ENCODE data around the gene NMNAT2. TPM values are rescaled to one million over a fixed set of nuclear protein-coding genes. Genes with fewer than 3 reads are reported as not detected.

Gene NMNAT2
- total RNA-seq (0.28 TPM), polyA plus RNA-seq (0.23 TPM)
- long read RNA-seq, donor 1, result 0 reads
- long read RNA-seq, donor 2, result 0 reads
- long read RNA-seq, donor 3, result 0 reads
- long read RNA-seq, donor 4, result 0 reads
- long read RNA-seq, donor 5, result 0 reads
- long read RNA-seq, donor 6, result 0 reads
- long read RNA-seq, donor 7, result 0 reads
- long read RNA-seq, donor 8, result 0 reads
- long read RNA-seq, donor 9, result 0 reads
- long read RNA-seq, donor 10, result 0 reads

DNA sequence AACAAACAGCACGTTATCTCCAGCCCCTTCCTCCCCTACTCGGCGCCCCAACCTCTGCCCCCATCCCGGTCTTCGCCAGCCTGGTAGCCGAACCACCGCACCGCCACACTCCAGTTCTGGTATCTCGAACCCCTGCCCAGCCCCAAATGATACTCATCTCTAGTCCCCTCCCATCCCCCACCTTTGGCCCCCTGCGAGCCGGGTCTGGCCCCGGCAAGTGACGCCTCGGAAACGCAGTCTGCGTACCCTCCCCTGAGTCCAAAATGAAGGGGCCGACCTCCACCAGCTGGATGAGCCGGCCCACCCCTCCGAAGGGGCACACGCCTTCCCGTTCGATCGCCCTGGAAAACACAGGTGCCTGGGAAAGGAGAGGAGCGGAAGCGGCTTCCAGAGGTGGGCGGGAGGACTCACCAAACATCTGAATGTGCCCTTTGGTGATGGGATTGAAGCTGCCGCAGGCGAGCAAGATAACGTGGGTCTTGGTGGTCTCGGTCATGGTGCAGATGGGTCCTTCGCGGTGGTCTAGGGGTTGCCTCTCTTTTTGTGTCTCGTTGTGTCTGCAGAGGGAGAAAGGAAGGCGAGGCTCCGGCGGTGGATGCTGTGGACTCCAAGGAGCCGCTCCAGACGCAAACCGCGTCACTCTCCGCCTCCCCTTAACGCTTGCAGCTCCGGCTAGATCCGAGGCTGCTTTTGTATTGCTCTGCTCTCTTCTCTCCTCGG, at the start of gene NMNAT2:
NMNAT2 (minus strand) TSS at position 609 of the 720 bp plus-strand sequence; CDS start at position 496, 113 bp downstream.
- H3K4me3 ChIP-seq (ENCODE audit: low read length in 2 of 2), result no peak within 1 kb of the TSS

DNA sequence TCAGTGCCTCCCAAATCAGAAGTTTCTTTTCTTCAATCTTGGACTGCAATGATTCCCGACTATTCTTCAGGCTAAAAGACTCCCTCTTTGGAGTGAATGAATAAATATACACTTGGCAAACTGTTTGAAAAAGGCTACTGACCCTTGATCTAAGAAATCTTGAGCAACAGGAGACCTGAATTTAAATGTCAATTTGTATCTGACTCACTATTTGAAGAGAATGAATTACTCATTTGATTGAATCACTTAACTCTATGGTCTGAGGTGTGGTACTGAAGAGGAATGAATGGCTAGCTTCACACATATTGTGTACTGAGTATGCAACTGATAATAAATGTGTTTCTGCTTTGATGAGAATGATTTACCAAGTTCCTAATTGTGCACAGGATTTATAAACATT, 49.5 kb upstream of the NMNAT2 start:
- no peak for DNase-seq (ENCODE audit: low read depth in 6 of 9, low spot score in 9 of 9)
- H3K4me3 ChIP-seq (ENCODE audit: low read length in 2 of 2), result no peak overlapping the region
- H3K36me3 ChIP-seq (ENCODE audit: control insufficient read depth in 2 of 2, insufficient read depth in 2 of 2, low read length in 1 of 2), result no peaks in the 10 kb centered on the region
- H3K27ac ChIP-seq (ENCODE audit: low read depth in 1 of 2, low read length in 1 of 2), result no peak overlapping the region
- H3K4me1 ChIP-seq (ENCODE audit: control insufficient read depth in 2 of 2, insufficient read depth in 2 of 2, low read length in 2 of 2), result peaks cover 0 to 6% of the 10 kb centered on the region in 2 donors
- 99% methylated on average over 1 of the region's 1 CpG for WGBS
- peaks cover 0 to 4% of the 10 kb centered on the region in 2 donors for H3K9me3 ChIP-seq (ENCODE audit: control insufficient read depth in 2 of 2, insufficient read depth in 1 of 2, low read length in 1 of 2)
- H3K27me3 ChIP-seq (ENCODE audit: control insufficient read depth in 2 of 2, insufficient read depth in 1 of 2, low read length in 1 of 2), result no peaks in the 10 kb centered on the region

More for the DNA sequence above, at the start of gene NMNAT2:
- DNase-seq (ENCODE audit: low read depth in 6 of 9, low spot score in 9 of 9), result no peak
- no peak within 1 kb of the TSS for H3K27ac ChIP-seq (ENCODE audit: low read depth in 1 of 2, low read length in 1 of 2)
- H3K36me3 ChIP-seq (ENCODE audit: control insufficient read depth in 2 of 2, insufficient read depth in 2 of 2, low read length in 1 of 2), result no peaks in the 10 kb centered on the region
- peaks cover 0 to 3% of the 10 kb centered on the region in 2 donors for H3K9me3 ChIP-seq (ENCODE audit: control insufficient read depth in 2 of 2, insufficient read depth in 1 of 2, low read length in 1 of 2)
- H3K27me3 ChIP-seq (ENCODE audit: control insufficient read depth in 2 of 2, insufficient read depth in 1 of 2, low read length in 1 of 2), result peaks cover 35 to 54% of the 10 kb centered on the region in 2 donors
- H3K4me1 ChIP-seq (ENCODE audit: control insufficient read depth in 2 of 2, insufficient read depth in 2 of 2, low read length in 2 of 2), result peaks cover 6% of the 10 kb centered on the region in 2 donors
- 4% methylated on average over 45 of the region's 45 CpGs for WGBS

DNA sequence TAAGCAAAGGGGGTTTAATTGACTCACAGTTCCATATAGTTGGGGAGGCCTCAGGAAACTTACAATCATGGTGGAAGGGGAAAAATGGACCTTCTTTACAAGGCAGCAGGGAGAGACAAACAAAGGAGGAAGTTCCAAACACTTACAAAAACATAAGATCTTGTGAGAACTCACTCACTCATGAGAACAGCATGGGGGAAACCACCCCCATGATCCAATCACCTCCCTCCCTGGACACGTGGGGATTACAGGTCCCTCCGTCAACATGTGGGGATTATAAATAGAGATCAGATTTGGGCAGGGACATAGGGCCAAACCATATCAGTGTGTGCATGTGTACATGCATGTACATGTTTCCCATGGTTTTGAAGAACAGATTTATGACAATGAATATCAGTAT, 48.6 kb upstream of the NMNAT2 start:
- DNase-seq (ENCODE audit: low read depth in 6 of 9, low spot score in 9 of 9), result no peak
- H3K36me3 ChIP-seq (ENCODE audit: control insufficient read depth in 2 of 2, insufficient read depth in 2 of 2, low read length in 1 of 2), result no peaks in the 10 kb centered on the region
- H3K9me3 ChIP-seq (ENCODE audit: control insufficient read depth in 2 of 2, insufficient read depth in 1 of 2, low read length in 1 of 2), result peaks cover 0 to 4% of the 10 kb centered on the region in 2 donors
- H3K27me3 ChIP-seq (ENCODE audit: control insufficient read depth in 2 of 2, insufficient read depth in 1 of 2, low read length in 1 of 2), result no peaks in the 10 kb centered on the region
- no peak overlapping the region for H3K4me3 ChIP-seq (ENCODE audit: low read length in 2 of 2)
- 68% methylated on average over 2 of the region's 2 CpGs for WGBS
- peaks cover 0 to 6% of the 10 kb centered on the region in 2 donors for H3K4me1 ChIP-seq (ENCODE audit: control insufficient read depth in 2 of 2, insufficient read depth in 2 of 2, low read length in 2 of 2)
- H3K27ac ChIP-seq (ENCODE audit: low read depth in 1 of 2, low read length in 1 of 2), result no peak overlapping the region

DNA sequence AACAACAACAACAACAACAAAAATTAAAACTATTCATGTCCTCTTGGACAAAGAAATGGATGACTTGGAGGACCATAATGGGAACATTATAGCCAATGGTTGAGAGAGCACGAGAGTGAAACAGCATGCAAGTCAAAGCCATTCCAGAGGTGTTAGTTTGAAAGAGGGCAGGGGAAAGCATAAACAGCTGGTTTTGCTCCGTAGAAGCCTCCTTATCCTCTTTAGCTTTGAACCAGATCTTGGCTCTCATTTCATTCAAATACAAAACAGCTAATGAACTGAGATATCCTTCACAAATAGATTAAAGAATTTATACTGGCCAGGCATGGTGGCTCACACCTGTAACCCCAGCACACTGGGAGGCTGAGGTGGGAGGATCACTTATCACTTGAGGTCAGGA, 45.4 kb upstream of the NMNAT2 start:
- DNase-seq (ENCODE audit: low read depth in 6 of 9, low spot score in 9 of 9), result no peak
- 95% methylated on average over 2 of the region's 2 CpGs for WGBS
- no peaks in the 10 kb centered on the region for H3K4me1 ChIP-seq (ENCODE audit: control insufficient read depth in 2 of 2, insufficient read depth in 2 of 2, low read length in 2 of 2)
- no peak overlapping the region for H3K4me3 ChIP-seq (ENCODE audit: low read length in 2 of 2)
- H3K36me3 ChIP-seq (ENCODE audit: control insufficient read depth in 2 of 2, insufficient read depth in 2 of 2, low read length in 1 of 2), result no peaks in the 10 kb centered on the region
- H3K27me3 ChIP-seq (ENCODE audit: control insufficient read depth in 2 of 2, insufficient read depth in 1 of 2, low read length in 1 of 2), result no peaks in the 10 kb centered on the region
- no peaks in the 10 kb centered on the region for H3K9me3 ChIP-seq (ENCODE audit: control insufficient read depth in 2 of 2, insufficient read depth in 1 of 2, low read length in 1 of 2)
- no peak overlapping the region for H3K27ac ChIP-seq (ENCODE audit: low read depth in 1 of 2, low read length in 1 of 2)

DNA sequence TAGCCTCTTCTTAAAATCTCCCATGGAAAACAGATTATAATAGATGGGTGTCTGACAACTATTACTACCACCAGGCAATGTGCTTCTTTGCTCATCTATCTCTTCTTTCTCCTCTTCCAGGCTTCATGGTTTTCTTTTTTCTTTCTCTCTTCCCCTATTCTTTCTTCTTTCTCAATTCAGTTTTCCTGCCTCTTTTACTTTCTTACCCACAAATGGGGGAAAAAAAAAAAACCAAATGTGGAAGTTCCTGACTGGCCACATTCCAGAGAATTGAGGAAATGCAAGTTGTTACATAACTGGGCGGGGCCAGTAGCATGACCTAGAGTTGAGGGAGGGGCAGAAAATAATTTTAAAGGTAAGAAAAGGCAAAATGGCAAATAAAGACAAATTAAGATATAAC, 43.2 kb upstream of the NMNAT2 start:
- DNase-seq (ENCODE audit: low read depth in 6 of 9, low spot score in 9 of 9), result no peak
- Histone ChIP-seq H3K4me3 (ENCODE audit: low read length in 2 of 2) (no peak overlapping the region), H3K4me1 (ENCODE audit: control insufficient read depth in 2 of 2, insufficient read depth in 2 of 2, low read length in 2 of 2) (no peaks in the 10 kb centered on the region), H3K27ac (ENCODE audit: low read depth in 1 of 2, low read length in 1 of 2) (no peak overlapping the region), H3K27me3 (ENCODE audit: control insufficient read depth in 2 of 2, insufficient read depth in 1 of 2, low read length in 1 of 2) (no peaks in the 10 kb centered on the region), H3K36me3 (ENCODE audit: control insufficient read depth in 2 of 2, insufficient read depth in 2 of 2, low read length in 1 of 2) (no peaks in the 10 kb centered on the region), H3K9me3 (ENCODE audit: control insufficient read depth in 2 of 2, insufficient read depth in 1 of 2, low read length in 1 of 2) (no peaks in the 10 kb centered on the region)
- 84% methylated on average over 1 of the region's 1 CpG for WGBS

DNA sequence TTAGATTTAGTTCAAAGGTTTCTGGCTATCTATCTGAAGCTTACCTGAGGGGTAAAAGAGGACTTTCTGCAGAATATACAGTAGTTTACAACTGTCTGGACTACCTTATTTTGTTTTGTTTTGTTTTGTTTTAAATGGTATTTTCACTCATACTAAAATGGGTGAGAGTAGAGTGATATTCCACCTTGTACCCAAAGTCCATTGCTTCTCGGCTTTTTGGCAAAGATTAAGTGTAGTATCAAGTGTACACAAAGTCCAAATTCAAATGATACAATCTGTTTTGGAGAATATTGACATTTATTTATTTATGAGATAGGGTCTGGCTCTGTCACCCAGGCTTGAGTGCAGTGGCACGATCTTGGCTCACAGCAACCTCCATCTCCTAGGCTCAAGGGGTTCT, 42.4 kb upstream of the NMNAT2 start:
- H3K4me1 ChIP-seq (ENCODE audit: control insufficient read depth in 2 of 2, insufficient read depth in 2 of 2, low read length in 2 of 2), result no peaks in the 10 kb centered on the region
- DNase-seq (ENCODE audit: low read depth in 6 of 9, low spot score in 9 of 9), result no peak
- H3K36me3 ChIP-seq (ENCODE audit: control insufficient read depth in 2 of 2, insufficient read depth in 2 of 2, low read length in 1 of 2), result no peaks in the 10 kb centered on the region
- no peak overlapping the region for H3K4me3 ChIP-seq (ENCODE audit: low read length in 2 of 2)
- WGBS, result 98% methylated on average over 2 of the region's 2 CpGs
- no peaks in the 10 kb centered on the region for H3K27me3 ChIP-seq (ENCODE audit: control insufficient read depth in 2 of 2, insufficient read depth in 1 of 2, low read length in 1 of 2)
- no peak overlapping the region for H3K27ac ChIP-seq (ENCODE audit: low read depth in 1 of 2, low read length in 1 of 2)
- no peaks in the 10 kb centered on the region for H3K9me3 ChIP-seq (ENCODE audit: control insufficient read depth in 2 of 2, insufficient read depth in 1 of 2, low read length in 1 of 2)

DNA sequence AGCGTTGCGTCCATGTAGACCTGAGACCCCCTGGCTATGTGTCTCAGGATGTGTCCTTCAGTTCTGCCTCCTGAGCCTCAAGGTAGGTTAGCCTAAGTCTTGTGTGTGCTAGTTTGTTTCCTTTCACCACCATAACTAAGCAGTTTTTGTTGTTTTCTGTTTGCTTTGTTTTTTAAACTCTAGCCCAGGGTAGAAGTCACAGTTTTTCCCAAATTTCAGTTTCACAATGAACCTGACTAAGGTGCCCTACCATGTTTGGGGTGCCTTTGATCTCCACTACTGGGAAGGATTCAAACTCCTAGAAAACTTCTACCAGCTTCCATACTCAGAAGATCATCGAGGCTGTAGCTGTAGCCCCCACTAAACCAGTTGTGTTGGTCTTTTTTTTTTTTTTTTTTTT, 39.3 kb upstream of the NMNAT2 start:
- Histone ChIP-seq H3K27ac (ENCODE audit: low read depth in 1 of 2, low read length in 1 of 2) (no peak overlapping the region), H3K9me3 (ENCODE audit: control insufficient read depth in 2 of 2, insufficient read depth in 1 of 2, low read length in 1 of 2) (no peaks in the 10 kb centered on the region), H3K36me3 (ENCODE audit: control insufficient read depth in 2 of 2, insufficient read depth in 2 of 2, low read length in 1 of 2) (no peaks in the 10 kb centered on the region), H3K4me1 (ENCODE audit: control insufficient read depth in 2 of 2, insufficient read depth in 2 of 2, low read length in 2 of 2) (no peaks in the 10 kb centered on the region), H3K27me3 (ENCODE audit: control insufficient read depth in 2 of 2, insufficient read depth in 1 of 2, low read length in 1 of 2) (no peaks in the 10 kb centered on the region), H3K4me3 (ENCODE audit: low read length in 2 of 2) (no peak overlapping the region)
- WGBS, result 95% methylated on average over 3 of the region's 3 CpGs
- DNase-seq (ENCODE audit: low read depth in 6 of 9, low spot score in 9 of 9), result no peak

DNA sequence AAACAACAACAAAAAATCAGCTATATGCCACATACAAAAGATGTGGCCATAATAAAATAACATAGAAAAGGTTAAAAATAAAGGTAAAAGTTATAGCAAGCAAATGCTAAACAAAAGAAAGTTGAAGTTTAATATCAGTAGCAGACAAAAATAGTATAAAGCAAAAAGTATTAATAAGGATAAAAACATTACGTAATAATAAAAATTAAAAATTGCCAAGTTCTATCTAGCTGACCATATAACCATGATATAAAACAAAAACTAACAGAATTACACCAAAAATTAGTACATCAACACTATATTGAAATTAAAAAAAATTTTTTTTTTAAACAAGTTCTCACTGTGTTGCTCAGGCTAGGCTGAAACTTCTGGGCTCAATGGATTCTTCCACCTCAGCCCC, 38.6 kb upstream of the NMNAT2 start:
- no peak for DNase-seq (ENCODE audit: low read depth in 6 of 9, low spot score in 9 of 9)
- no peaks in the 10 kb centered on the region for H3K4me1 ChIP-seq (ENCODE audit: control insufficient read depth in 2 of 2, insufficient read depth in 2 of 2, low read length in 2 of 2)
- H3K27me3 ChIP-seq (ENCODE audit: control insufficient read depth in 2 of 2, insufficient read depth in 1 of 2, low read length in 1 of 2), result no peaks in the 10 kb centered on the region
- no peak overlapping the region for H3K27ac ChIP-seq (ENCODE audit: low read depth in 1 of 2, low read length in 1 of 2)
- WGBS, result 99% methylated on average over 1 of the region's 1 CpG
- H3K36me3 ChIP-seq (ENCODE audit: control insufficient read depth in 2 of 2, insufficient read depth in 2 of 2, low read length in 1 of 2), result no peaks in the 10 kb centered on the region
- no peak overlapping the region for H3K4me3 ChIP-seq (ENCODE audit: low read length in 2 of 2)
- no peaks in the 10 kb centered on the region for H3K9me3 ChIP-seq (ENCODE audit: control insufficient read depth in 2 of 2, insufficient read depth in 1 of 2, low read length in 1 of 2)

DNA sequence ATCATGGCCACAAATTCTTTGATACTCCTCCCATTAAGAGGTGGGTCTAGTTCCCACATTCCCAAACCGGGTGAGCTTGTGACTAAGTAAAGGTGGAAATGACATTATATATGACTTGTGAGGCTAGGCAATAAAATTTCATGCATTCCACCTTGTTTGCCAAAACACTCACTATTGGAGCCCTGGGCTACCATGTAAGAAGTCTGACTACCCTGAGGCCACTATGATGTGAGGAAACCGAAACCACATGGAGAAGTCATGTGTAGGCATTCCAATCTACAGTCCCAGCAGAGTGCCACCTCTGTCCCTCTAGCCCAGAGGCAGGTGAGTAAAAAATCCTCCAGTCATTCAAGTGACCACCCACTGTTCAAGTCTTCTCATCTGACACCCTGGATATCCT, 36.2 kb upstream of the NMNAT2 start:
- no peak for DNase-seq (ENCODE audit: low read depth in 6 of 9, low spot score in 9 of 9)
- Histone ChIP-seq H3K36me3 (ENCODE audit: control insufficient read depth in 2 of 2, insufficient read depth in 2 of 2, low read length in 1 of 2) (no peaks in the 10 kb centered on the region), H3K4me1 (ENCODE audit: control insufficient read depth in 2 of 2, insufficient read depth in 2 of 2, low read length in 2 of 2) (no peaks in the 10 kb centered on the region), H3K27me3 (ENCODE audit: control insufficient read depth in 2 of 2, insufficient read depth in 1 of 2, low read length in 1 of 2) (no peaks in the 10 kb centered on the region), H3K9me3 (ENCODE audit: control insufficient read depth in 2 of 2, insufficient read depth in 1 of 2, low read length in 1 of 2) (no peaks in the 10 kb centered on the region), H3K27ac (ENCODE audit: low read depth in 1 of 2, low read length in 1 of 2) (no peak overlapping the region), H3K4me3 (ENCODE audit: low read length in 2 of 2) (no peak overlapping the region)
- WGBS, result 94% methylated on average over 2 of the region's 2 CpGs

Data from thymus (tissue), 14 donors.